Uterus (tissue), 2 donors: ENCODE data around the gene TRMT61B.

Source experiments
- CTCF ChIP-seq, 4 experiments: fragments of 200-600 bp in 2 of 4; fragments of 450-650 bp in 2 of 4; sonication (generic) in 2 of 4; IDR thresholded peaks; one replicate each; pipeline ENCODE4 v1.5.1; 2016 to 2019; ENCODE audit warnings: antibody characterized with exemption in 4 of 4, mild to moderate bottlenecking in 2 of 4, moderate library complexity in 1 of 4
- POLR2A ChIP-seq, 2 donors: fragments of 450-650 bp; IDR thresholded peaks; one replicate each; pipeline ENCODE4 v1.6.1; 2016; ENCODE audit warnings: antibody characterized with exemption in 2 of 2, mild to moderate bottlenecking in 1 of 2, moderate library complexity in 1 of 2

GRCh38 chr2:28835781-28836180 lies 34.3 kb downstream of the TRMT61B start:
- TF ChIP-seq CTCF (IDR thresholded peaks at IDR 0.05), result no peak
- TF ChIP-seq POLR2A (IDR thresholded peaks at IDR 0.05), result no peak
